SK-N-MC (cell line): ENCODE measurements around the gene NDUFS6.

Experiments
- EZH2 ChIP-seq: fragments of 200-600 bp; sonication (generic); IDR thresholded peaks from one replicate; pipeline ENCODE4 v1.6.1; 2017; ENCODE audit warnings: antibody characterized with exemption
- FOXP2 ChIP-seq: optimal IDR thresholded peaks from 2 replicates; pipeline ENCODE3; 2011; ENCODE audit warnings: mild to moderate bottlenecking, moderate library complexity; ENCODE audit not compliant: insufficient read depth; ENCODE audit errors: extremely low read length, control extremely low read depth
- POLR2AphosphoS5 ChIP-seq: IDR thresholded peaks from 2 replicates; pipeline ENCODE4 v1.6.1; 2012; ENCODE audit warnings: mild to moderate bottlenecking, low read depth, low read length, borderline replicate concordance

DNA sequence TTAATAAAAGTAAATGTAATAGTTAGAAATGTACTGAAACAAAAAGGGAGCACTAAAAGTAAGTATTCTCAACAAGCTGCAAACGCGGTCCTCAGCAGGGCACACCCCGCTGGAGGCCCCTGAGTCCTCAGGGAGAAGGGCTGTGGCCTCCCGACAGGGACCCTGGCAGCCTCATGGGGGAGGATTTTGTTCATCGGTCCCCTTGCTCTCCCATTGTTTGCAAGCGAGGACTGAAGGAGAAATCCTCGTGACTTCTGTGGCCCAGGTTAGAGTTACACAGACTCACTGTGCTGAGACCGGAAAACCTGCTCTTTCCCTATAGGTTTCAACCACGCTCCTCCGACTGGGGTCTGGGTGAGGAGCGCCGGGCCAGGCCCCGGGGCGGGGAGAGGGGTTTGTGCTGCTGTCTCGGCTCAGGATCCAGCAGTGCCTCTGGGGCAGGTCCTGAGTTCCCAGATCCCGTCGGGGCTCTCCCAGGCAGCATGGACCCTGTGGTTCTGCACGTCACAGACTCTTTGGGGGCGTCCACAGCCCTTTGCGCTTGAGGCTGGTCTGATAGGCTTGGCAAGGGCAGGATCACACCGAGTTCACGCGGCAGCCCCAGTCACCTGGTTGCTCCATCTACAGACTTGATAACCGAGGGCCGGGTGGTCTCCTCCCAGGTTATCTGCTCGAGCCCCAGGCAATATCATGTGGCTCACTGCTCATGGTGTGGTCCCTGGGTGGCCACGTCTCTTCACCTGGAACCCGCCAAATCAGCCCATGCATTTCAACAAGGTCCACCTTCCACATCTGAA lies 40.4 kb upstream of the NDUFS6 start:
- TF ChIP-seq POLR2AphosphoS5 = no peak
- no peak for TF ChIP-seq EZH2
- TF ChIP-seq FOXP2 = no peak
